HG03521 (cell line): ENCODE data around the gene GRM8.

Source experiments
- ATAC-seq: cut with Tn5 transposase; IDR thresholded peaks from one replicate; pipeline ENCODE4 v1.9.1; 2021; ENCODE audit warnings: mild to moderate bottlenecking, moderate library complexity; ENCODE audit not compliant: unreplicated experiment

GRM8 gene

GRCh38 chr7:127231415-127231814 lies 21.3 kb downstream of the GRM8 start:
- no peak for ATAC-seq

- no peak for ATAC-seq
Observed at GRCh38 chr7:127230192-127230925, 22.4 kb downstream of the GRM8 start.

GRCh38 chr7:127226685-127227374 lies 25.9 kb downstream of the GRM8 start:
- no peak for ATAC-seq

GRCh38 chr7:127221731-127222130 lies 31.0 kb downstream of the GRM8 start:
- ATAC-seq = no peak

GRCh38 chr7:127214956-127215718 lies 37.6 kb downstream of the GRM8 start:
- ATAC-seq = no peak

- ATAC-seq = no peak
Observed at GRCh38 chr7:127209886-127210285, 42.9 kb downstream of the GRM8 start.

- no peak for ATAC-seq
Observed at GRCh38 chr7:127208860-127209259, 43.9 kb downstream of the GRM8 start.

GRCh38 chr7:127208351-127208750 lies 44.4 kb downstream of the GRM8 start:
- no peak for ATAC-seq

GRCh38 chr7:127207806-127208205 lies 44.9 kb downstream of the GRM8 start:
- ATAC-seq = no peak

GRCh38 chr7:127207230-127207629 lies 45.5 kb downstream of the GRM8 start:
- no peak for ATAC-seq

- no peak for ATAC-seq
Observed at GRCh38 chr7:127194571-127194970, 58.2 kb downstream of the GRM8 start.

- no peak for ATAC-seq
Observed at GRCh38 chr7:127189886-127190285, 62.9 kb downstream of the GRM8 start.

GRCh38 chr7:127189074-127189473 lies 63.7 kb downstream of the GRM8 start:
- no peak for ATAC-seq

GRCh38 chr7:127187740-127188139 lies 65.0 kb downstream of the GRM8 start:
- ATAC-seq = no peak

GRCh38 chr7:127186686-127187085 lies 66.1 kb downstream of the GRM8 start:
- no peak for ATAC-seq

- ATAC-seq = no peak
Observed at GRCh38 chr7:127177156-127177555, 75.6 kb downstream of the GRM8 start.

- ATAC-seq = no peak
Observed at GRCh38 chr7:127162366-127162765, 90.4 kb downstream of the GRM8 start.

GRCh38 chr7:127158659-127159058 lies 94.1 kb downstream of the GRM8 start:
- ATAC-seq = peak; percentile 64

GRCh38 chr7:127154958-127155357 lies 97.8 kb downstream of the GRM8 start:
- ATAC-seq = no peak

- ATAC-seq = no peak
Observed at GRCh38 chr7:127154101-127154500, 98.6 kb downstream of the GRM8 start.

- no peak for ATAC-seq
Observed at GRCh38 chr7:127153315-127153714, 99.4 kb downstream of the GRM8 start.

- no peak for ATAC-seq
Observed at GRCh38 chr7:127152423-127152822, 100.3 kb downstream of the GRM8 start.
